CD4-positive, alpha-beta T cell treated with Interleukin-6 at 100 ng/mL for 8 hours (primary cell): ENCODE data around the gene SARM1.

ENCODE experiments used
- DNase-seq: peaks from one replicate; pipeline ENCODE4 v3.0.0-alpha.2; 2020; ENCODE audit warnings: mixed read lengths, low spot score

The SARM1 gene

DNA sequence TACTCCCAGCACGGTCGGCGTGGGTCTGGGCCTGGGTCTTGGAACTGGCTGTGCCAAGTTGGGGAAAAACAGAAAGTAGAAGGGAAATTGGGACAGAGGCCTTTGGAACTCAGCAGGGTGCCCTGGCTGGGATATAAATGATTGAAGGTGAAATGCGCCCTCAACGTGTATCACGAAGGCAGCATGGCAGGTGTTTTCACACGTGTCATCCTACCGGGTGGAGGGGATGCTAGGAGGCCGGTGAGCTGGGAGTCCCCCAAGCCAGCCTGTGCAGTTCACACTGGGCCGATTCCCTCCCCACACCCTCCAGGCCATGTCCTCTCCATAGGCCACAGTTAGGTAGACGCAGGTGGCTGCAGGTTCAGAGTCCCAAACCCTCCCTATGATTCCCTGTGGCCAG is 30.0 kb upstream of the SARM1 start:
- DNase-seq = no peak

DNA sequence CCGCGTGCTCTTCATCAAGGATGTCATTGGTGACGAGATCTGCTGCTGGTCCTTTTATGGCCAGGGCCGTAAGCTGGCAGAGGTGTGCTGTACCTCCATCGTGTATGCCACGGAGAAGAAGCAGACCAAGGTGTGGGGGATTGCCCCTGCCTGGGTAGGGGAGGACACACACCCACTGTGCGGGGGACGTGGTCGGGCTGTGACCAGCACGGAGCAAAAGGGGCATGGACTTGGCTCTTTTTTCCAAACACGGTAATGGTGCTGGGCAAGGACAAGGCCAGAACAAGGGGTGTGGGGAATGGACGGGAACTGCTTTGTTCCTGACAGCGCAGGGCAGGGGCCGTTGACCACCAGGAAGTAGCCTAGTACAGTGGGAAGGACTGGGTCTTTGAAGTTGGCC is 29.2 kb upstream of the SARM1 start:
- DNase-seq = no peak

DNA sequence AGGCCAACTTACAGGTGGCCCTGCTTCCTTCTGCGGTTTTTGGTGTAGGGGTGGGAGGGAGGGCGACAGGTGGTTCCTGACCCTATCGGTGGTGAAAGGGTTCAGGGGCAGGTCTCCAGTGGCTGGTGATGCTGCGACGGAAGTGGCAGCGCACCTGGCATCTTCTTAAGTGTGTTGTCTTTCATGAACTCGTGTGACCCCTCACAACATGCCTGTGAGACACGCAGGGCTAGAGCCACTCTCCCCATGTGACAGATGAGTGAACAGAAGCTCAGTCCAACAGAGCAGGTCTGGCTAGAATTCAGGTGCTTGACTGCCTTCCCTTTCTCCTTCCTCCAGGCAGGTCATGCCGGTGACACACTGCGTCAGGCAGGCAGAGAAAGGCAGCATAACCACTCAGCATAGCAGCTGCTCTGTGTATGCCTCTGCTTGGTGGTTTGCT is 28.0 kb upstream of the SARM1 start:
- no peak for DNase-seq

DNA sequence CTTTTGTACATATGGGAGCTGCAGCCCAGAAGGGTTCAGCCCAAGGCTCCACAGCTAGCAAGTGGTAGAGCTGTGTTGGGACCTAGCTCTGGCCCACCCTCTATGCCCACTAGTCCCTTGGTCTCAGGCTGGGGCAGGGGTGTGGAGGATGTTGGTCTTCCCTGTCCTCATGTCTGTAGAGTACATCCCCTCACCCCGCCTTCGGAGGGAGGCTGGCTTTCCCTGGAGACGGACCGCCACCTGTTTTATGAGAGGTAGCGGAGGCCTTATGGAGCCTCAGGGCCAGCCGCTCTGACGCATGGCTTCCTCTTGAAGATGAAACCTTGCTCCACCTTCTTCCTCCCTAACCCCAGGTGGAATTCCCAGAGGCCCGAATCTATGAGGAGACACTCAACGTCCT is 27.5 kb upstream of the SARM1 start:
- no peak for DNase-seq

GRCh38 chr17:28344435-28344901 is 27.0 kb upstream of the SARM1 start:
- DNase-seq = no peak

DNA sequence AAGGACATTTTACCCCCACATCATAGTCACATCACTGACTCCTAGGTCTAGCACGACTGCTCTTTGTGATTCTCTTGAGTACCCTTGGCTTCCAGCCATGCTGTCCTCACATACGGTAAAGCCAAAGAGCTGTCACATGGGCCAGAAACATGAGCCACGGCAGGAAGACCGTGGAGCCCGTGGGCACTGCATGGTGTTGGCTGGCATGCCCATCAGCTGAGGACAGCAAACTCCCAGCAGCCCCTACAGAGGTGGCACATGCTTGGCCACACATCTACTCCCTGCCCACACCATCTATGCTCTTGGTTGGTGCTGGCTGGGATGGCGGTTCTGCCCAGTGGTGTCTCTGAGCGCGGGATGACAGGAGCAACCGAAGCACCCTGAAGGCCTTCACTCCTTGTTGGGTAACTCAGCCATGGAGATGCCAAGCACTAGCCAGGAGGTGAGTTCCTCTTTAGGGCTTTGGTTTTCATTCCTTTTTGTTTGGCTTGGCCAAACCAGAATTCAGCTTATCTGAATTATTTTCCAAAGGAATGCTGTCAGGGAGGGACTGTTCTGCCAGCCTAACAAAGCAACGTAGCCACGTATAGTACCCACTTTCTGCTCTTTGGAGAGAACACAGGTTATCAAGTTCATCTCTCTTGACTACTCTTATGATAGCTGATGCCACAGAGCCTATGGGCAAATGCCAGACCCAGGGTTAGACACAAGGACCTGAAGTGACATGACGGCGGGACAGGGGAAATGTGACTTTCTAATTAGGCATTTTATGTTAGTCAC is 25.9 kb upstream of the SARM1 start:
- no peak for DNase-seq

DNA sequence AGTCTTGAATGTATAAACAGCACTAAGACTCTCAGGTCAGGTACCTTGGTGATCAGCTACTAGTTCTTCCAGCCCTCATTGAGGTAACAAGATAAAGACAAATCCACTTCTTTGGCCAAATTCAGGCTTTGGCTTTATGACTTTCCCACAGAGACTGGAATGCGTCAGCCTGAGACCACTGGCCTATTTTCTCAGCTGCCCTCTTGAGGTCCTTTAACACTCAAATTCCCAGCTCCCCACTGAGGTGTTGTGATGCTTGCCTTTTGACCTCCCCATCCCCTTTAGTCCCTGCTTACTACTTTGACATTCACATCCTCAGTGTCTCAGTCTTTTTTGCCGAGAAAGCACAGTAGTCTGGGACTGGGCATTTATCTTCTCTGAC is 25.3 kb upstream of the SARM1 start:
- no peak for DNase-seq

DNA sequence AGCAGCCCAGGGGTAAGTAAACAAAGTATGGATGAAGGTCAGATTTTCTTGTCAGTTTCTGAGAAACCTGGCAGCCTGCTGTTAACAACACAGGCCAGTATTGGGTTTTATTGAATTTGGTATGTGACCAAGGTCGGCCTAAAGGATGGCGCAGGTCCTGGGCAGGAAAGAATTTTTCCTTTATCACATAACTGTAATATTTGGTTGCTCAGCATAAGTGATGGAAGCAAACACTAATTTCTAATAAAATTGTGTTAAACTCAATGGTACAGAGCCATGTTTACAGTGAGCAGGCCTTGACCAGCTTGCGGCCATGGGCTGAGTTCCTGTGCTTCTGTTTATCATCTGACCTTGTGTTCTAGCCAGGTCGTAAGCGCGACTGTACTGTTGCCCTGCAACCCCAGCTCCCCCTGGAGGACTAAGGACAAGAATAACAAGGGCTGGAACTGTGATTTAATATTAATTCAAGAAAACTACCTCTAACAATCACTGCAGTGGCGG is 24.7 kb upstream of the SARM1 start:
- DNase-seq = no peak

DNA sequence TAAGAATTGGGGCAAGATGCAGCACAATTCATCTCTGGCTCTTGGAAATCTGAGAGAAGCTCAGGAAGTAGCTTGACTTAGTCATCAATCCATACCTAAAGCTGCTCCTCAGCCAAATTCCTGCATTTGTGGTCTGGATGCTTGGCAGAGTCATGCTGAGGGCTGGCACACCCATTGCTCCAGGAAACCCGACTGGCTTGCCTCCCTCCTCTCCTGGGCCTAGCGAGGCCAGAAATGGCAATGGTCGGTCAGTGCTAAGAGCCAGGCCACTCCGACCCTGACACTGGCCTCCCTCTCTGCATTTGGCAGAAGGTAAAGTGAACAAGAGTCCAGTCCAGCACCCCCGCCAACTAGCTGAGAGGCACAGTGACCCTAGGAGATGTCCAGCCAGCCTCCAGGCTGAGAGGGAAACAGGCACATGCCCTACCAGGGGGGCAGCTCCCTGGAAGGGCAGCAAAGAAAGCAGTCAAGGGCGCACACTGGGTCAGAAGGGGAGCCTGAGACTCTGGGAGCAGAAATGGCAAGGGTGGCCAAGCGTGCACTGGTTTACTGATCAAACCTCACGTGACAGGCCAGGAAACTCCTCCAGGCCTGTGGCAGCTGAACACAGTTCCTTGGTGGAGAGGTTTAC is 24.1 kb upstream of the SARM1 start:
- DNase-seq = no peak

DNA sequence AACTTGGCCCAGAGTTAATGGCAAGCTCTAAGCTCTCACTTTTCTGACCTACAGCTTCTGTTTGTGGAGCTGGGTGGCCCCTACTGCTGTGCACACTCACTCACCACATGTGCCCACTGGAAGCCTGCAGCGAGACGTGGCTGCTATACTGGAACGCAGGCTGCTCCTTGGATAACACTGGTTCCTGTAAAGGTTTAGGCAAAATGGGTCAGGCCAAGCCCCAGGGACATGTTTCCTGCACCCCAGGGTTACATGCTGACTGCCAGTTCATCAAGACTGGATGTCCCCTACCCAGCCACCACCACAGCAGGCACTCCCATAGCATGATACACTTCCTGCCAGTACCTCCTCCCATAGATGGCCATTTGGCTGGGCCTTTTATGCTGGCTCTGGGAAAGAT is 22.5 kb upstream of the SARM1 start:
- no peak for DNase-seq

- DNase-seq = no peak
Measured at GRCh38 chr17:28350271-28350670, 21.2 kb upstream of the SARM1 start.

- peak; percentile 95 for DNase-seq
Measured at GRCh38 chr17:28357061-28357900, 14.2 kb upstream of the SARM1 start, which contains the start of gene POLDIP2. Gene POLDIP2 (minus strand): TSS chr17:28357527. CDS start chr17:28357448, 79 bp downstream.

- no peak for DNase-seq
Measured at GRCh38 chr17:28357901-28358197, 13.6 kb upstream of the SARM1 start.

GRCh38 chr17:28363186-28363585 is 8.3 kb upstream of the SARM1 start:
- no peak for DNase-seq

DNA sequence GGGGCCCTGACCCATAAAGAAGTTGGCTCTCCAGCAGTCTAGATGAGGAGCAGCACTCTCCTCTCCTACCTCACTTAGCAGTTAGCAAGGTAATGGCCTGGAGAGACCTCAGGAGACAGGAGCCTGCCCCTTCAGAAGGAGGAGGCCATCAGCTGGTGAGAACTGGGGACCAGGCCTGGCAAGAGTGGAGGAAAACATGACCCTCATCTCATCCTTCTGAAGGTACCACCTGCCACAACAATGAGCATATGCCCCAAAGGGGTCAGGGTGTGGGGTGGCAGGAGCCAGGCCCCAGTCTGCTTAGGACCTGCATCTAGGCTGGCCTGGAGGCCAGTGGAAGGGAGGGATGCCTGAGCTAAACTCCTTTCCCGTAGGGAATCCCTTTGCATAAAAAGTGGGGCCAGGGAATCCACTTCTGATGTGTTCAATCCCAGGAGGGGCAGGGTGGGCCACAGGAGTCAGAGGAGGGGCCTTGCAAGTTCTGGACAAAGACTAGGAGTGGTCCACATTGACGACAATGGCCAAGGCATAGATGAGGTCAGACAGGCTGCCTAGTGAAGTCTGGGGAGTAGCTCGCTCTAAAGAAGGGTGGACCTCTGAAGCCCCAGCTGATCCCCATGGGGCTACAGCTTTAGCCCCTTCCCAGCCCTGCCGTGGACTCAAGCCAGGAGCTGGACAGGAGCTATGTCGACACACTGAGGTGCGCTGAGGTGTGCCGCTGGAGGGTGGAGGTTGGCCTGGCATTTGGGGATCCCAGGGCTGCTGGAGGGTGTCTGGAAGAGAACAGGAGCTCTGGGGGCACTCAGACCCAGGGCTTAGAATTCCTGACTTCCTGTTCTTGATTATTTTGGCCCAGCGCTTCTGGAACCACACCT is 7.5 kb upstream of the SARM1 start:
- no peak for DNase-seq

DNA sequence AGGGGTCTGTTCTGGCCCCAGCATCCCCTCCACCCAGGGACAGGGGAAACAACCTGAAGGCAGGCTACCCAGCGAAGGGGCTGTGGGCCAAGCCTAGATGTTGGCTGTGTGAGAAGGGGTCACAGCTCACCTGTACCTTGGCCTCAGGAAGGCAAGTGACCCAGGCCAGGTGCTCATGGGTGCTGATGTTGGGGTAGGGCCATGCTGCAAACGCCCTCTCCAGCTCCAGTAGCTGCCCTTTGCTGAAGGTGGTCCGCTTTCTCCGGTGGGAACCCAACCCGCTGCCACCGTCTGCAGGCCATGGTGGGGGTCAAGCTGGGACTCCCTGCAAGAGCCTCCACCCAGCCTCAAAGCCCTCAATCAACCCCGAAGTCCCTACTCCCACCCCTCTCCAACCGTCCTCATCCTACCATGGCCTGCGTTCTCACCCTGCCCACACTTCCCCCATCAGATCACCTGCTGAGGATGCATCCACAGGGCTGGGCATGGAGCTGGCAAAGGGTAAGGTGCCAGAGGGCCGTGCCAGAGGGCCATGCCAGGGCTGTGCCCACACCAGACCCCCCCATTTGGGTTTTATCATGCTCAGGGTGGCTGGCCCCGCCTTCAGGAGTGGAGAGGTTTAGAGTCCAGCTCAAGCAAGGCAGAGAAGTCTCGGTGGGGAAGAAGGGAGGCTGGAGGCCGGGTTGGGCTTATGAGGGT is 6.7 kb upstream of the SARM1 start, which contains the start of gene SEBOX:
Gene SEBOX, minus strand, starts transcription at position 535 of the 699 bp plus-strand sequence. Its CDS starts 48 bp downstream, at position 487.
- no peak for DNase-seq

- no peak for DNase-seq
Measured at GRCh38 chr17:28365487-28365886, 6.0 kb upstream of the SARM1 start.

GRCh38 chr17:28366605-28367004 is 4.9 kb upstream of the SARM1 start:
- no peak for DNase-seq

GRCh38 chr17:28367641-28368305 is 3.7 kb upstream of the SARM1 start:
- DNase-seq = no peak

DNA sequence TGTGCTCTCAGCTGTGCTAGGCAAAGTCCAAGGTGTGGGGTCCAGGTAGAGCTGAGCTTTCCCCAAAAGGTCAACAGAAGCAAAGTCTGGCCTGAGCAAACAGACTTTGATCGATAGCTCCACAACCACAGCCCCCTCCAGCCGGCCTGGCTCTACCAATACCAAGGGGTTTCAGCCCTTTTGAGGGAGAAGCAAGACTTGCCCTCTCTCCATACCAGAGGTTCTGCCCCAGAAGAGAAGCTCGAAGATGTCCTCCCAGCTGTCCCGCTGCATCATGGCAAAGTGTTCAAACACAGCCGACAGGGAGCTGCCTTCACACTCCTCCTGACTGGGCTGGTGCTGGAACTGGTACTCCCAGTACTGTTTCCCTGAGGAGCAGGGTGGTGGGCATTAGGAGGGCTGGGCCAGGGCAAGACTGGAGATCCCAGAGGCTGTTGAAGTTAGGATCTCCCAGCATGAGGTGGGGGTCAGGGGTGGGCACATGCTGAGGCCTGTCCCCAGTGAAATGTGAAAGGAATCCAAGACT is 3.1 kb upstream of the SARM1 start:
- DNase-seq = no peak
